Measurements from ENCODE around the gene HDAC4. TPM values are rescaled to one million over a fixed set of nuclear protein-coding genes. Genes with fewer than 3 reads are reported as not detected.

HDAC4 gene
- total and polyA plus RNA-seq, 3 donors from 2014 or later = 29.0 to 67.5 (median 58.7) TPM

- H3K27ac ChIP-seq = peak overlapping the region in 1 of 2 donors; percentile 78
- intact Hi-C loops (cut with DNase I; ENCODE audit: low total_unique reads) = no loop called here
- no peak overlapping the region for H3K4me3 ChIP-seq
- 89 to 95% methylated on average over 7 of the region's 7 CpGs for WGBS, 2 donors
- no peaks in the 10 kb centered on the region for H3K36me3 ChIP-seq (ENCODE audit: low read depth, missing control alignments)
- TF ChIP-seq POLR2A (IDR thresholded peaks at IDR 0.05) (no peak), CTCF (IDR thresholded peaks at IDR 0.05) (no peak)
- H3K9me3 ChIP-seq = no peaks in the 10 kb centered on the region
- H3K4me1 ChIP-seq = peaks cover 5% of the 10 kb centered on the region
- no peaks in the 10 kb centered on the region for H3K27me3 ChIP-seq
- DNase-seq = no peak
Measured at GRCh38 chr2:239152916-239153305, 247.9 kb downstream of the HDAC4 start.

GRCh38 chr2:239152239-239152915, 248.4 kb downstream of the HDAC4 start:
- H3K27me3 ChIP-seq = no peaks in the 10 kb centered on the region
- H3K27ac ChIP-seq = peak overlapping the region; percentile 19 to 78
- 87 to 90% methylated on average over 10 of the region's 10 CpGs for WGBS, 2 donors
- no peaks in the 10 kb centered on the region for H3K9me3 ChIP-seq
- DNase-seq = no peak
- intact Hi-C loops (cut with DNase I; ENCODE audit: low total_unique reads) = no loop called here
- no peak for TF ChIP-seq CTCF (IDR thresholded peaks at IDR 0.05)
- TF ChIP-seq POLR2A (IDR thresholded peaks at IDR 0.05) = no peak
- H3K4me1 ChIP-seq = peaks cover 5% of the 10 kb centered on the region
- no peak overlapping the region for H3K4me3 ChIP-seq
- H3K36me3 ChIP-seq (ENCODE audit: low read depth, missing control alignments) = no peaks in the 10 kb centered on the region

- no peaks in the 10 kb centered on the region for H3K36me3 ChIP-seq (ENCODE audit: low read depth, missing control alignments)
- H3K27me3 ChIP-seq = no peaks in the 10 kb centered on the region
- TF ChIP-seq CTCF (IDR thresholded peaks at IDR 0.05) = no peak
- no peak for TF ChIP-seq POLR2A (IDR thresholded peaks at IDR 0.05)
- 73% methylated on average over 11 to 16 of the region's 16 CpGs for WGBS, 2 donors
- intact Hi-C loops (cut with DNase I; ENCODE audit: low total_unique reads) = no loop called here
- peak overlapping the region; percentile 28 to 78 for H3K27ac ChIP-seq
- no peak overlapping the region for H3K4me3 ChIP-seq
- peak; percentile 71 for DNase-seq
- peaks cover 5% of the 10 kb centered on the region for H3K4me1 ChIP-seq
- no peaks in the 10 kb centered on the region for H3K9me3 ChIP-seq
Measured at GRCh38 chr2:239151201-239152131, 249.4 kb downstream of the HDAC4 start.

- H3K27ac ChIP-seq = no peak overlapping the region
- peak; percentile 11 for DNase-seq
- TF ChIP-seq POLR2A (IDR thresholded peaks at IDR 0.05) (no peak), CTCF (IDR thresholded peaks at IDR 0.05) (no peak)
- intact Hi-C loops (cut with DNase I; ENCODE audit: low total_unique reads) = no loop called here
- H3K36me3 ChIP-seq (ENCODE audit: low read depth, missing control alignments) = no peaks in the 10 kb centered on the region
- WGBS, 2 donors = 77 to 82% methylated on average over 8 to 9 of the region's 9 CpGs
- no peaks in the 10 kb centered on the region for H3K27me3 ChIP-seq
- no peak overlapping the region for H3K4me3 ChIP-seq
- peaks cover 5% of the 10 kb centered on the region for H3K4me1 ChIP-seq
- no peaks in the 10 kb centered on the region for H3K9me3 ChIP-seq
Measured at GRCh38 chr2:239150125-239151011, 250.5 kb downstream of the HDAC4 start.

All from testis (tissue), 3 donors.